GM19324 (cell line): ENCODE measurements around the gene CCDC138.
A peak's percentile ranks its signal among the peaks of the same experiment; 100 is the strongest.
"Not testable (repeated sequence)": the region's sequence is repeated elsewhere in the genome, so short reads cannot be mapped to it uniquely, and the experiment has no call there.

ENCODE experiments used
- ATAC-seq: cut with Tn5 transposase; IDR thresholded peaks from one replicate; pipeline ENCODE4 v1.9.1; 2021; ENCODE audit warnings: mild to moderate bottlenecking, moderate library complexity; ENCODE audit not compliant: unreplicated experiment, low FRiP score

CCDC138 gene, protein sequence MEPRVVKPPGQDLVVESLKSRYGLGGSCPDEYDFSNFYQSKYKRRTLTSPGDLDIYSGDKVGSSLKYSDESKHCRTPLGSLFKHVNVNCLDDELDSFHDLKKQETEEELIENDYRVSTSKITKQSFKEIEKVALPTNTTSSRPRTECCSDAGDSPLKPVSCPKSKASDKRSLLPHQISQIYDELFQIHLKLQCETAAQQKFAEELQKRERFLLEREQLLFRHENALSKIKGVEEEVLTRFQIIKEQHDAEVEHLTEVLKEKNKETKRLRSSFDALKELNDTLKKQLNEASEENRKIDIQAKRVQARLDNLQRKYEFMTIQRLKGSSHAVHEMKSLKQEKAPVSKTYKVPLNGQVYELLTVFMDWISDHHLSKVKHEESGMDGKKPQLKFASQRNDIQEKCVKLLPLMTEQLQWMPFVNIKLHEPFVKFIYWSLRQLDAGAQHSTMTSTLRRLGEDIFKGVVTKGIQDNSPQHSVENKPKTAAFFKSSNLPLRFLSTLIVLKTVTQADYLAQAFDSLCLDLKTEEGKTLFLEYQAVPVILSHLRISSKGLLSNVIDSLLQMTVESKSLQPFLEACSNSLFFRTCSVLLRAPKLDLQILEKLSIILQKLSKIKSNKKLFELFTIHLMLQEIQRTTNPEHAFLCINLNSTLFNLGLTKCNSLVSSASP

DNA sequence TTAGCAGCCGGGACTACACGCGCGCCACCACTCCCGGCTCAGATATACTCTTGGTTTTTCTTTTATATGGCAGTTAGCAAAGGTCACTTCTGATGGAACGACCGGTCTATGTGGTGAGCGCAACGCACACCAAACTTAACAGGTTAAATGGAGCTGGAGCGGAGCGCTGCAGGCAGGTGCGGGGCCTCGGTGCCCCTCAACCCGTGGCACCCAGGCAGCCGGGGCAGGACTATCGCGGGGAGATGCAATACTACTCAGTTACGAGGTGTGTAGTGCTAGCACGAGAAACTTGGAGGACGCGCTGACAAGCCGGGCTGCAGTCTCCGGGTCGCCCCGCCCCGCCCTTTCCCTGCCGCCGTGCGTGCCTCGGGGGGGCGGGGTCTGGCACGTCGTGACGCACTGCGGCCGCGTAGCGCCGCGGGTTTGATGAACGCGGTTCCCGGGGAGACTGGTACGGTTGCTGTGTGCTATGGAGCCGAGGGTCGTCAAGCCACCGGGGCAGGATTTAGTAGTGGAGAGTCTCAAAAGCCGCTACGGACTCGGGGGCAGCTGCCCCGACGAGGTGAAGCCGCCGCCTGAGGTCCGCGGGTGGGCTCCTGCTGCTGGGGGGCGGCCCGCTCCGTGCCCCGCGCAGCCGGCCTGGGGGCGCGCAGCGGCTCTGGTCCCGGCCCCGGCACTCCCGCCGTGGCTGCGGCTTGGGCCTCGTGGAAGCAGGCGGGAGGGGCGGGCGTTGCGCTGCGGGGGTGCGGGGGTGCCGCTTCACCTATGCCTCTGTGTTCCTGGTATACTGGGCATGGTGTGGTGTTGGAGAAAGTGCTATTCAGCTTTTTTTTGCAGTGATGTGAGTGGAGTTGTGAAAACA lies at the start of gene CCDC138:
Gene CCDC138 (plus strand): TSS at position 418 of the 862 bp plus-strand sequence. CDS start 52 bp downstream, at position 470.
- peak; percentile 97 for ATAC-seq

DNA sequence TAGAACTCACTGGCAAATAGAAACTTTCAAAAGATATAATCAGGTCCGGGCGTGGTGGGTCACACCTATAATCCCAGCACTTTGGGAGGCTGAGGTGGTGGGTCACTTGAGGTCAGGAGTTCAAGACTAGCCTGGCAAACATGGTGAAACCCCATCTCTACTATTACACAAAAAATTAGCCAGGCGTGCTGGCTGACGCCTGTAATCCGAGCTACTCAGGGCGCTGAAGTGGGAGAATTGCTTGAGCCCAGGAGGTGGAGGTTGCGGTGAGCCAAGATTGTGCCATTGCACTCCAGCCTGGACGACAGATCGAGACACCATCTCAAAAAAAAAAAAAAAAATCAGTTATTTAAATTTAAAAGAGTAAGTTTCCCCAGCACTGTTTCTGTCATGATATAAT lies 28.6 kb upstream of the CCDC138 start:
- ATAC-seq = not testable (repeated sequence)

DNA sequence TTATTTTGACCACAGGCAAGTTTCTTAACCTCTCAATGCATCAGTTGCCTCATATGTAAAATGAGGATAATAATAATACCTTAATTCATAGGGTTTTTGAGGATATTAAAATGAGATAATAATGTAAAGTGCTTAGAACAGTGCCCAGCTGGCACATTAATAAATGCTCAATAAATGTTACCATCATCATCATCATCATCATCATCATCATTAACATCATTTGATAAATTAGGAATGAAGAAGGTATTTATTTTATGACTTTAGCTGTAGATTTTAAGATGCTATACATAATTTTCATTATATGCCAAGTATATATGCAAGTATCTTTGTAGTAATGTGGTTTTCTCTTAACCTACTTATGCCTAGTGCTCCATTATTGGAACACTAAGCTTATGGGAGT lies 24.0 kb upstream of the CCDC138 start:
- not testable (repeated sequence) for ATAC-seq

DNA sequence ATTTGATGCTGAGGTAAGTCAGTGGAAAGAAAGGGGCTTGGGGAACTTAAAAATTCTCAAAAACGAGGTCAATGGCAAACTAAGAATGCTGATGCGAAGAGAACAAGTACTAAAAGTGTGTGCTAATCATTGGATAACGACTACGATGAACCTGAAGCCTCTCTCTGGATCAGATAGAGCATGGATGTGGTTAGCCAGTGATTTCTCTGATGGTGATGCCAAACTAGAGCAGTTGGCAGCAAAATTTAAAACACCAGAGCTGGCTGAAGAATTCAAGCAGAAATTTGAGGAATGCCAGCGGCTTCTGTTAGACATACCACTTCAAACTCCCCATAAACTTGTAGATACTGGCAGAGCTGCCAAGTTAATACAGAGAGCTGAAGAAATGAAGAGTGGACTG lies 19.9 kb upstream of the CCDC138 start:
- ATAC-seq = not testable (repeated sequence)

DNA sequence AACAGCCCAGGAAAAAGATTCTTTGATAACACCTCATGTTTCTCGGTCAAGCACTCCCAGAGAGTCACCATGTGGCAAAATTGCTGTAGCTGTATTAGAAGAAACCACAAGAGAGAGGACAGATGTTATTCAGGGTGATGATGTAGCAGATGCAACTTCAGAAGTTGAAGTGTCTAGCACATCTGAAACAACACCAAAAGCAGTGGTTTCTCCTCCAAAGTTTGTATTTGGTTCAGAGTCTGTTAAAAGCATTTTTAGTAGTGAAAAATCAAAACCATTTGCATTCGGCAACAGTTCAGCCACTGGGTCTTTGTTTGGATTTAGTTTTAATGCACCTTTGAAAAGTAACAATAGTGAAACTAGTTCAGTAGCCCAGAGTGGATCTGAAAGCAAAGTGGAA lies 18.7 kb upstream of the CCDC138 start:
- ATAC-seq = not testable (repeated sequence)

DNA sequence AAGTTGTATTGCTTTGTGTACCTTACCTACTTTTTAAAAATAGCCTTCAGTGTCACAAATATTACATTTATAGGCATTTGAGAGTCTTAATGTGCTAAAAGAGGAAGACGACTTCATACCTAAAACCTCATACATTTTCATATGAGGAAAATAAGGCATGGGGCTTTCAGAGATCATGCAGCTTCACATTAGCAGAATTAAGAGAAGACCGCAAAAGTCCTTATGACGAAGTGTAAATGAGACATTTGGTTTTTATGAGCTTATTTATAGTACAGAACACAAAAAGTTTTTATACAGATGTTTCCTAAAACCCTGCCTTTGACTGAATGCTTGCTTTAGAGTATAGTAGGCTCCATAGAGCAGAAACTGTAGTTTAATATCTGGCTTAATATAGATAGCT lies 10.1 kb upstream of the CCDC138 start:
- no peak for ATAC-seq

DNA sequence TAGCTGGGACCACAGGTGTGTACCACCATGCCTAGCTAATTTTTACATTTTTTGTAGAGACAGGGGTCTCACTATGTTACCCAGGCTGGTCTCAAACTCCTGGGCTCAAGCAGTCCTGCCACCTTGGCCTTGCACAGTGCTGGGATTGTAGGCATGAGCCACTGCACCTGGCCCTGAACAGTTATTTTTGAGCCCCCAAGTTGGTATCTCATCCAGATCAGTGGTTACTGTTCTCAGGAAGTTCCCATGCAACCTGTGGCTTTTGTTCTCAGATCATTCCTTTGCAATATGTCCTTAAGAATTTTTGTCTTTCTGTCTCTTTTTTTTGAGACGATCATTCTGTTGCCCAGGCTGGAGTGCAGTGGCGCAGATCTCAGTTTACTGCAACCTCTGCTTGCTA lies 7.7 kb upstream of the CCDC138 start:
- ATAC-seq = no peak

DNA sequence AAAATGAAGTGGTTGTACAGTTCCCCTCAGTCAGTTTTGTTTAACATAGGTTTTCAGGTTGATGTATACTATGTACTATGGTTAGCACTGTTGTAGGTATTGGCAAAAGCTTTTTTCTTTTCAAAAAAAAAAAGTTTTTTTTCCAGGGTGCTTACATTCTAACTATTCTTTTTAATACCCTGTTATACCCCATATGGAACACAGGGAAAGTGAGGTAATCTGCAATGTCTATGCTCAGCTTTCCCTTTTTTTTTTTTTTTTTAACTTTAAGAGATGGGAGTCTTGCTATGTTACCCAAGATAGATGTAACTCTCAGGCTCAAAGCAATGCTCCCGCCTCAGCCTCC lies 590 bp upstream of the CCDC138 start:
- no peak for ATAC-seq

DNA sequence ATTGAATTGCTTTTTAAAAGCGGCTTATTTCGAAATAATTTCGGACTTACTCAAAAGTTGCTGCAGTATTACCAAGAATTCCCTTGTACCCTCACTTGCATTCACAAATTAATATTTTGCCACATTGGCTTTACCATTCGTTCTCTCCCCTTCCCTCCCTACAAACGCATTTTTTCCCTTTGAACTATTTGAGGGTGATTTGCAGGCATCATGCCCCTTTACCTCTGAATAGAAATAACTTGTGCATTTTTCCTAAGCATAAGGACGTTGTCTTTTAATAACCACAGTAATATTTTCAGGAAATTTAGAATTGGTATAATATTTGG lies 608 bp downstream of the CCDC138 start:
- no peak for ATAC-seq

DNA sequence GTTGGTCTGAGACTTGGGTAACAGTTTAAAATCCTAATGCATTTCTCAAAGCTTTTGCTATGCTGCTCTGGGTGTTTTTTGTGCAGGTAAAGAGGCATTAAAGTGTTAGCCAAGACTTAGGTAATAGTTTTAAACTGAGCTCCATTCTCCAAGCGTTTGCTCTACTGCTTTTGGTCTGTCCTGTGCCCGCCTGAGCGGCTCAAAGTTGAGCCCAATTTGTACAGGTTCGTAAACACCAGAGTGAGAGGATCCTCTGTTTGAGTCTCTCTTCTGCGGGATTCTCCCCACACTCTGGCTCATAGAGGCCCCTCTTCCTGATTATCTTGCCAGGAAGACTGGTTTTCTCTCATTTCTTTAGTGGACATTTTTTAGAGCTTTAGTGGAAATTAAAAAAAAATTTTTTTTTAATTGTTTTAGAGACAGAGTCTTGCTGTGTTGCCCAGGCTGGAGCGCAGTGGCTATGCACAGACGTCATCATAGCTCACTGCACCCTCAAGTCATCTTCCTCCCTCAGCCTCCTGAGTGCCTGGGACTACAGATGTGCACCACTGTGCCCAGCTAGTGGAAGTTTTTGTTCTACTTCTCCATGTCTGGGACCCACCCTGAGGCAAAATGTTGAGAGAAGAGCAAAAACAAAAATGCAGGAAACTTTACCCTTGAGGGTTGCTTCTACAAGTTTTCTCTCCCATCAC lies 16.6 kb downstream of the CCDC138 start:
- ATAC-seq = no peak

DNA sequence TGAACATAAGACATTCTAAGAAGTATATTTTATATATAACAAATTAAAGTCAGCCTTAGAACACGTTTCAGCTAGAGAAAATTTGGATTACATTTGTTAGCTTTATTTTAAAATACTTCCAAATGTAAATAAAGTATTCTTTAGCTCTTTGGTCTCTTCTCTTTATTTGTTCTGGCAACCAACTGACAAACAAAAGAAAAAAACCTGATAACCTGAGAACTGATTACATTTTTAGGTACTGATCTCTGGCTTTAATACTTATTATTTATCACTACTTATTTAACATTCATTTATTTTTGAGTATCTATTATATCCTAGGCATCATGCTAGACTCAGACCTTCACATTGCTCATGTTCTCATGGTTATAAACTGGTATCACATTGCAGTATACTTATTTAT lies 18.5 kb downstream of the CCDC138 start:
- no peak for ATAC-seq

DNA sequence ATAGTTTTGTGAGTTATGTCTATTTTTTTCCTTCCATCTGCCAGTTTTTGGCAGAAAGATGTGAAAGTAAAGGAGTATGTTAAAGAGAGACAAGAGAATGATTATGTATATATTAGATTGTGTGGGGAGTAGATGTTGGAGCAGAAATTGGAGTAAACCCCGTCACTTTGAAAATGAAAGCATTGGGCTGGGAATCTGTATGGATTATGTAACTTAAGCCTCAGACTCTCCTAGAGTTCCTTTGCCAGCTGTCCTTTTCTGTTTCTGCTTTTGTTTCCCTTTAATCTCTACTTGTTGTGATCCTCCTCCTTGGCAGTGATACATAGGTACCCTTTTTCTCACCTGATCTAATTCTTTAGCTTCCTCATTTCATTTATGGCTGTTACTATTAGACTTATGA lies 19.2 kb downstream of the CCDC138 start:
- ATAC-seq = no peak

DNA sequence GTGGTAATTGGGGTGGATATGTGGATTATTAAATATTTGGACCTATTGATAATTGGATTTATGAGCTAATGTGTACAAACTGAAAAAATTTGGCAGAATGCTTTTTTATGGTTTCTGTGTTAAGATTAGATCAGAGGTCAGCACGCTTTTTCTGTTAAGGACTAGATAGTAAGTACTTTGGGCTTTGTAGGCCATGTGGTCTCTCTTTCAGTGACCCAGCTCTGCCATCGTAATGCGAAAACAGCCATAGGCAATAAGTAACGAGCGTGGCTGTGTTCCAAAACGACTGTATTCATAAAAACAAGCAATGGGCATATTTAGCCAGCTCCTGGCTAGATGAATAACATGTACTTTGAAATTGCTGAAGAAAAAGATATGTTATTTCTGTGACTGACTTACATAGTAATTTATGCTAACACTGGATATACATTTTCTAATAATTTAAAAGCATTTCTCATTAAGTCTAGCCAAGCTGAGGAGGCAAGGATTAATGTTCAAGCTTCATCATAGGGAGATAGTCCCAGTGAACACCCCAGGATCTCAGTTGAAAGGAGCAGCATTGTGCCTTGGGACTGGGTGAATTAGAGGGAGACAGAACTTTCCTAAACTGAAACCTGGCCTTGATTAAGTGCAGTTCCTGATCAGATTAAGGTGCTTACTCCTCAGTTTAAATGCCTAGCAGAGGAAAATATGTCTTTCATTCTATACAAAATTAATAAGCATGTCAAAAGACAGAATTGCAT lies 20.0 kb downstream of the CCDC138 start:
- ATAC-seq = no peak

DNA sequence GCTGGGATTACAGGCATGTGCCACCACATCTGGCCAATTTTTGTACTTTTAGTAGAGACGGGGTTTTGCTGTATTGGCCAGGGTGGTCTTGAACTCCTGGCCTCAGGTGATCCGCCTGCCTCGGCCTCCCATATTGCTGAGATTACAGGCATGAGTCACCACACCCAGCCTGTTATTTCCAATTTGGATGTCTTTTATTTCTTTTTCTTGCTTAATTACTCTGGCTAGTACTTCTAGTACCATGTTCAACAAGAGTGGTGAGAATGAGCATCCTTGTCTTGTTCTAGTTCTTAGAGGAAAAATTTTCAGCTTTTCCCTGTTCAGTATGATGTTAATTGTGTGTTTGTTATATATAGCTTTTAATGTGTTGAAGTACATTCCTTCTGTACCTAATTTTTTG lies 23.4 kb downstream of the CCDC138 start:
- no peak for ATAC-seq

DNA sequence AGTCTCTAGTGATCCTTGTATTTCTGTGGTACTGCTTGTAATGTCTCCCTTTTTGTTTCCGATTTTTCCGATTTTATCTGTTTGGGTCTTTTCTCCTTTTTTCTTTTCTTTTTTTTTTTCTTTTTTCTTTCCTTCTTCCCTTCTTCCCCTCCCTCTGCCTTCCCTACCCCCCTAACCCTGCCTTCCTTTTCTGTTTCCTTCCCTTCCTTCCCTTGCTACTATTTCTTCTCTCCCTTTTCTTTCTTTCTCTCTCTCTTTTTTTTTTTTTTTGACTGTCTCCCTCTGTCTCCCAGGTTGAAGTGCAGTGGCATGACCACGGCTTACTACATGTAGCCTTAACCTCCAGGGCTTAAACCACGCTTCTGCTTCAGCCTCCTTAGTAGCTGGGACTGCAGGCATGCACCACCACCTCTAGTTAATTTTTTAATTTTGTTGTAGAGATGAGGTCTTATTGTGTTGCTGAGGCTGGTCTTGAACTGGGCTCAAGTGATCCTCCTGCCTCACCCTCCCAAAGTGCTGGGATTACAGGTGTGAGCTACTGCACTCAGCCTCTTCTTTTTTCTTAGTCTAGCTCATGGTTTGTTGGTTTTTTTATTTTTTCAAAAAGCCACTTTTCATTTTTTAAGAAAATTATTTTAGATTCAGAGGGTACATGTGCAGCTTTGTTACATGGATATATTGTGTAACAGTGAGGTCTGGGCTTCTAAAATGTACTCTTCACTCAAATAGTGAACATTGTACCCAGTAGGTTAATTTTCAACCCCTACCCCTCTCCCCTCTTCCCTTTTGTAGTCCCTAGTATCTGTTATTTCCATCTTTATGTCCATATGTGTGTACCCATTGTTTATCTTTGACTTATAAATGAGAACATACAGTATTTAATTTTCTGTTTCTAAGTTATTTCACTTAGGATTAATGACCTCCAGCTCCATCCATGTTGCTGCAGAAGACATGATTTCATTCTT lies 24.7 kb downstream of the CCDC138 start:
- ATAC-seq = no peak

DNA sequence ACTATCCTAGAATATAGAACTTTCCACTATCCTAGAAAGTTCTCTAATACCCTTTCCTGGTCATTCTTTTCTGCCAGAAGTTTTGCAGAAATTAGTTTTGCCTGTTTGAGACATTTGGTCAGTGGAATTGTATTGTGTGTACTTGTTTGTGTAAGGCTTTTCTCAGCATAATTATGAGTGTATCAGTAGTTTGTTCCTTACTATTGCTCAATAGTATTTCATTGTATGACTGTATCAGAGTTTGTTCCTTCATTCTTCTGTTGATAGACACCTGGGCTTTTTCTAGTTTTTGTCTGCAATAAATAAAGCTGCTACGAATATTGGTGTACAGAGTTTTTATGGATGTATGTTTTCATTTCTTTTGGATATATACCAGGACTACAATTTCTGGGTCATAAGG lies 27.2 kb downstream of the CCDC138 start:
- ATAC-seq = no peak

DNA sequence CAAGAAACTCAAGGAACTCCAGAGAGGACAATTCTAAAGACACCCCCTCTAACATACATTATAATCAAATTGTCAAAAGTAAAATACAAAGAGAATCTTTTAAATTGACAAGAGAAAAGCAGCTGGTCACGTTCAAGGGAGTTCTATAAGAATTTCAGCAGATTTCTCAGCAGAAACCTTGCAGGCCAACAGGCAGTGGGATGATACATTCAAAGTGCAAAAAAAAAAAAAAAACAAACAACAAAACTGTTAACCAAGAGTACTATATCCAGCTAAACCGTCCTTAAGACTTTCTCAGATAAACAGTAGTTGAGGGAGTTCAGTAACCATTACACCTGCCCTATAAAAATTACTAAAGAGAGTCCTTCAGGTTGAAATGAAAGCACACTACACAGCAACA lies 33.9 kb downstream of the CCDC138 start:
- no peak for ATAC-seq

DNA sequence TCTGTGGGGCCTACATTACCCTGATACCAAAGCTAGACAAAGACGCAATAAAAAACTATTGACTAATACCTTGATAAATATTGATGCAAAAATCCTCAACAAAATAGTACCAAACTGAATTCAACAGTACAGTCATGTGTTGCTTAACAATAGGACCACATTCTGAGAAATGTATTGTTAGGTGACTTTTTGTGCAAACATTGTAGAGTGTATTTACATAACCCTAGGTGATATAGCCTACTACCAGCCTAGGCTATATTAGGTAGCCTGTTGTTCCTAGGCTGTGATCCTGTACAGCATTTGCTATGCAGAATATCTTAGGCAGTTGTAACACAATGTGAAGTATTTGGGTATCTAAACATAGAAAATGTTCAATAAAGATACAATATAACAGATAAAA lies 36.7 kb downstream of the CCDC138 start:
- no peak for ATAC-seq
